Measurements from ENCODE around the gene EGLN2.
"Not testable (repeated sequence)": the region's sequence is repeated elsewhere in the genome, so short reads cannot be mapped to it uniquely, and the experiment has no call there.

DNA sequence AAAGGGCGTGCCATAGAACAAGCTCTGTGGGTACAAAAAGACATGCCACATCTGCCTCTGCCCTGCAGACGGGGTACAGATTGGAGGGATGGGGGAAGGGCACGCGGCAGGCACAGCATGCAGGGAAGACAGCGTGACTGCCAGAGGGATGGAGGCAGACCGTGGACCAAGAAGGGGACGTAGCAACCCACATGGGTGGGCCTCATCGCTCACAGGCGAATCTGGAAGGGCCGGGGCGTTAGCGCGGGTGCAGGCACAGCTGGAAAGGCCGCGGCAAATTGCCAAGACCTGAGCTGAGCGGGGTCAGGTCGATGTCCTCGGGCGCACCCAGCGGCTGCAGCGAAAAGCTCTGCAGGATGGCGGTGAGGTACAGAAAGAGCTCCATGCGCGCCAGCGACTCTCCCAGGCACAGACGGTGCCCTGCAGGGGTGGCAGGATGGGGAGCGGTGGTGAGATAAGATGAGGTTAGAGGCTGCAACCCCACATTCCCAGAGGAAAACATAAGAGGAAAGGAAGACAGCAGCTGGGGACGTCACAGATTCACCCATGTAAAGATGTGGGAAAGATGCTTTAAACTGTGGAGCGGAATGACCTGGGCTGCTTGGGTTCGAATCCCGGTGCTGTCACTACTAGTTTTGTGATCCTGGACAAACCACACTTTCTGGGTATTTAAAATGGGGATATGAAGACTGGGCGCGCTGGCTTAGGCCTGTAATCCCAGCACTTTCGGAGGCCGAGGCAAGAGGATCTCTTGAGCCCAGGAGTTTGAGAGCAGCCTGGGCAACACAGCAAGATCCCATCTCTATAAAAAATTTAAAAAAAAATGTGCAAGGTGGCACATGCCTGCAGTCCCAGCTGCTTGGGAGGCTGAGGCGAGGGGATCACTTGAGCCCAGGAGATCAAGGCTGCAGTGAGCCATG lies 19.7 kb downstream of the EGLN2 start:
- TF ChIP-seq ELF1 (IDR thresholded peaks at IDR 0.05; ENCODE audit: borderline replicate concordance, low read depth); ZNF274 (IDR thresholded peaks at IDR 0.05; ENCODE audit: low read depth, low read length); SIN3A (IDR thresholded peaks at IDR 0.05; ENCODE audit: low read depth): not testable (repeated sequence)
- TF ChIP-seq, protein P1, sequence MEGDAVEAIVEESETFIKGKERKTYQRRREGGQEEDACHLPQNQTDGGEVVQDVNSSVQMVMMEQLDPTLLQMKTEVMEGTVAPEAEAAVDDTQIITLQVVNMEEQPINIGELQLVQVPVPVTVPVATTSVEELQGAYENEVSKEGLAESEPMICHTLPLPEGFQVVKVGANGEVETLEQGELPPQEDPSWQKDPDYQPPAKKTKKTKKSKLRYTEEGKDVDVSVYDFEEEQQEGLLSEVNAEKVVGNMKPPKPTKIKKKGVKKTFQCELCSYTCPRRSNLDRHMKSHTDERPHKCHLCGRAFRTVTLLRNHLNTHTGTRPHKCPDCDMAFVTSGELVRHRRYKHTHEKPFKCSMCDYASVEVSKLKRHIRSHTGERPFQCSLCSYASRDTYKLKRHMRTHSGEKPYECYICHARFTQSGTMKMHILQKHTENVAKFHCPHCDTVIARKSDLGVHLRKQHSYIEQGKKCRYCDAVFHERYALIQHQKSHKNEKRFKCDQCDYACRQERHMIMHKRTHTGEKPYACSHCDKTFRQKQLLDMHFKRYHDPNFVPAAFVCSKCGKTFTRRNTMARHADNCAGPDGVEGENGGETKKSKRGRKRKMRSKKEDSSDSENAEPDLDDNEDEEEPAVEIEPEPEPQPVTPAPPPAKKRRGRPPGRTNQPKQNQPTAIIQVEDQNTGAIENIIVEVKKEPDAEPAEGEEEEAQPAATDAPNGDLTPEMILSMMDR (IDR thresholded peaks at IDR 0.05 in 2 of 3, conservative IDR thresholded peaks at IDR 0.05 in 1 of 3; ENCODE audit: borderline replicate concordance in 1 of 3, insufficient read depth in 1 of 3, low read depth in 2 of 3, low read length in 2 of 3): peak; percentile 45 to 60 (median 53); a peak in 5 of 6 replicates
- TF ChIP-seq, protein P2, sequence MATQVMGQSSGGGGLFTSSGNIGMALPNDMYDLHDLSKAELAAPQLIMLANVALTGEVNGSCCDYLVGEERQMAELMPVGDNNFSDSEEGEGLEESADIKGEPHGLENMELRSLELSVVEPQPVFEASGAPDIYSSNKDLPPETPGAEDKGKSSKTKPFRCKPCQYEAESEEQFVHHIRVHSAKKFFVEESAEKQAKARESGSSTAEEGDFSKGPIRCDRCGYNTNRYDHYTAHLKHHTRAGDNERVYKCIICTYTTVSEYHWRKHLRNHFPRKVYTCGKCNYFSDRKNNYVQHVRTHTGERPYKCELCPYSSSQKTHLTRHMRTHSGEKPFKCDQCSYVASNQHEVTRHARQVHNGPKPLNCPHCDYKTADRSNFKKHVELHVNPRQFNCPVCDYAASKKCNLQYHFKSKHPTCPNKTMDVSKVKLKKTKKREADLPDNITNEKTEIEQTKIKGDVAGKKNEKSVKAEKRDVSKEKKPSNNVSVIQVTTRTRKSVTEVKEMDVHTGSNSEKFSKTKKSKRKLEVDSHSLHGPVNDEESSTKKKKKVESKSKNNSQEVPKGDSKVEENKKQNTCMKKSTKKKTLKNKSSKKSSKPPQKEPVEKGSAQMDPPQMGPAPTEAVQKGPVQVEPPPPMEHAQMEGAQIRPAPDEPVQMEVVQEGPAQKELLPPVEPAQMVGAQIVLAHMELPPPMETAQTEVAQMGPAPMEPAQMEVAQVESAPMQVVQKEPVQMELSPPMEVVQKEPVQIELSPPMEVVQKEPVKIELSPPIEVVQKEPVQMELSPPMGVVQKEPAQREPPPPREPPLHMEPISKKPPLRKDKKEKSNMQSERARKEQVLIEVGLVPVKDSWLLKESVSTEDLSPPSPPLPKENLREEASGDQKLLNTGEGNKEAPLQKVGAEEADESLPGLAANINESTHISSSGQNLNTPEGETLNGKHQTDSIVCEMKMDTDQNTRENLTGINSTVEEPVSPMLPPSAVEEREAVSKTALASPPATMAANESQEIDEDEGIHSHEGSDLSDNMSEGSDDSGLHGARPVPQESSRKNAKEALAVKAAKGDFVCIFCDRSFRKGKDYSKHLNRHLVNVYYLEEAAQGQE (IDR thresholded peaks at IDR 0.05; ENCODE audit: low read depth): not testable (repeated sequence)
- TF ChIP-seq, protein P3, sequence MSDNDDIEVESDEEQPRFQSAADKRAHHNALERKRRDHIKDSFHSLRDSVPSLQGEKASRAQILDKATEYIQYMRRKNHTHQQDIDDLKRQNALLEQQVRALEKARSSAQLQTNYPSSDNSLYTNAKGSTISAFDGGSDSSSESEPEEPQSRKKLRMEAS (IDR thresholded peaks at IDR 0.05): not testable (repeated sequence)

All from HCT116 (cell line).